ENCODE data around the gene MAPK8IP1.
A peak's percentile ranks its signal among the peaks of the same experiment; 100 is the strongest.

Gene MAPK8IP1

GRCh38 chr11:45927684-45928413 is 42.4 kb downstream of the MAPK8IP1 start:
- DNase-seq: no peak

GRCh38 chr11:45928535-45929215 is 43.2 kb downstream of the MAPK8IP1 start:
- DNase-seq: no peak

- DNase-seq: no peak
Observed at GRCh38 chr11:45929486-45930030, 44.1 kb downstream of the MAPK8IP1 start.

GRCh38 chr11:45930031-45930794 is 44.8 kb downstream of the MAPK8IP1 start:
- DNase-seq: no peak

- DNase-seq: no peak
Observed at GRCh38 chr11:45930951-45931570, 45.6 kb downstream of the MAPK8IP1 start.

GRCh38 chr11:45931739-45932138 is 46.3 kb downstream of the MAPK8IP1 start:
- no peak for DNase-seq

- DNase-seq: no peak
Observed at GRCh38 chr11:45932217-45932616, 46.8 kb downstream of the MAPK8IP1 start.

- peak; percentile 20 for DNase-seq
Observed at GRCh38 chr11:45933131-45933831, 47.8 kb downstream of the MAPK8IP1 start.

GRCh38 chr11:45933846-45934579 is 48.6 kb downstream of the MAPK8IP1 start:
- no peak for DNase-seq

- no peak for DNase-seq
Observed at GRCh38 chr11:45934580-45935318, 49.3 kb downstream of the MAPK8IP1 start.

- no peak for DNase-seq
Observed at GRCh38 chr11:45935349-45936064, 50.1 kb downstream of the MAPK8IP1 start.

GRCh38 chr11:45936511-45937054 is 51.1 kb downstream of the MAPK8IP1 start:
- no peak for DNase-seq

GRCh38 chr11:45937916-45938315 is 52.5 kb downstream of the MAPK8IP1 start:
- DNase-seq: no peak

- no peak for DNase-seq
Observed at GRCh38 chr11:45939836-45940235, 54.4 kb downstream of the MAPK8IP1 start.

GRCh38 chr11:45941285-45941684 is 55.8 kb downstream of the MAPK8IP1 start:
- no peak for DNase-seq

- no peak for DNase-seq
Observed at GRCh38 chr11:45942381-45942780, 56.9 kb downstream of the MAPK8IP1 start.

- no peak for DNase-seq
Observed at GRCh38 chr11:45945397-45945999, 60.0 kb downstream of the MAPK8IP1 start.

GRCh38 chr11:45947885-45948284 is 62.4 kb downstream of the MAPK8IP1 start:
- no peak for DNase-seq

GRCh38 chr11:45948356-45948755 is 62.9 kb downstream of the MAPK8IP1 start:
- DNase-seq: no peak
